Stimulated activated naive B cell treated with anti-CD40 and anti-IgM and Interleukin-4, amounts not matched to agents 10 μg/mL and 1 μg/mL and 100 μg/mL, for 72 hours (primary cell): ENCODE results near the gene HS6ST1.
"Not testable (repeated sequence)": the region's sequence is repeated elsewhere in the genome, so short reads cannot be mapped to it uniquely, and the experiment has no call there.

Source experiments
- ATAC-seq, 2 donors: fragments of 150-1000 bp; cut with Tn5 transposase; replicated peaks; 2 replicates each; pipeline ENCODE4 v1.10.0; 2021; ENCODE audit warnings: moderate library complexity in 1 of 2
- DNase-seq: peaks from one replicate; pipeline ENCODE4 v3.0.0; 2021
- H3K27ac Mint-ChIP-seq: one replicate; pipeline ENCODE4 v1.8.0; 2022; ENCODE audit warnings: mild to moderate bottlenecking, mixed read lengths
- H3K27me3 Mint-ChIP-seq, 2 donors: one replicate each; pipeline ENCODE4 v1.8.0; 2022; ENCODE audit warnings: mixed read lengths in 2 of 2
- H3K36me3 Mint-ChIP-seq, 2 donors: one replicate each; pipeline ENCODE4 v1.8.0; 2022; ENCODE audit warnings: mixed read lengths in 2 of 2, mild to moderate bottlenecking in 1 of 2
- H3K4me1 Mint-ChIP-seq, 2 donors: one replicate each; pipeline ENCODE4 v1.8.0; 2022; ENCODE audit warnings: mixed read lengths in 2 of 2, mild to moderate bottlenecking in 1 of 2
- H3K4me3 Mint-ChIP-seq, 2 donors: one replicate each; pipeline ENCODE4 v1.8.0; 2022; ENCODE audit warnings: mild to moderate bottlenecking in 2 of 2, mixed read lengths in 2 of 2, moderate library complexity in 1 of 2
- H3K9me3 Mint-ChIP-seq, 2 donors: one replicate each; pipeline ENCODE4 v1.8.0; 2022; ENCODE audit warnings: mixed read lengths in 2 of 2, mild to moderate bottlenecking in 1 of 2

Gene HS6ST1

DNA sequence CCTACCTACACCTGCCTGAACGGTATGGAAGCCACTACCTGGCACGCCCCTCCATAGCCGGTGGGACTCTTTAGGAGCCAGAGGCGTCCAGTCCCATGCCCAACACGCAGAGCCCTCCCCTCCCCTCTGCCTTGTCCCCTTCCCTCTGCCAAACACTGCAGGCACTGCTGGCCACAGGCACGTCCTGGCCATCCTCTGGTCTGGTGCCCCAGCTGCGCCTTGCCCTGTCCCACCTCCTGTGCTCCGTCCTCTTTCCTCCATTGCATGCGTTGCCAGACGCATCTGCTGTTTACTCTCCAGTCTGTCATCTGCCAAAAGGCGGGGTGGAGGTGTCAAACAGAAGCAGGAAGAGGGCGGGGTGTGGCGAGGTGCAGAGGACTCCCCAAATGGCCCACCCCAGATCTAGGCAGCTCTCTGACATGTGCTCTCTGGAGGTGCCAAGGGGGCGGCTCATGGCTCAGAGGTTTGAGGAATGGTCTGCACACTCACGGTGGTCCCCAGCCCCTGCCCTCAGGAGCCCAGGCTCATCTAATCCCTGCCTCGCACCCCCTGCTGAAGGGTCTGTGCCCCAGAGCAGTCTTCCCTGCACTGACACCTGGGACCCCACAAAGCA, 45.1 kb downstream of the HS6ST1 start:
- ATAC-seq (no peak), DNase-seq (no peak)
- Mint-ChIP-seq H3K27me3 (no peaks in the 10 kb centered on the region), H3K9me3 (peaks cover 8 to 9% of the 10 kb centered on the region in 2 donors), H3K36me3 (peaks cover 31 to 47% of the 10 kb centered on the region in 2 donors), H3K27ac (no peak overlapping the region), H3K4me1 (peaks cover 2 to 5% of the 10 kb centered on the region in 2 donors), H3K4me3 (no peak overlapping the region)

DNA sequence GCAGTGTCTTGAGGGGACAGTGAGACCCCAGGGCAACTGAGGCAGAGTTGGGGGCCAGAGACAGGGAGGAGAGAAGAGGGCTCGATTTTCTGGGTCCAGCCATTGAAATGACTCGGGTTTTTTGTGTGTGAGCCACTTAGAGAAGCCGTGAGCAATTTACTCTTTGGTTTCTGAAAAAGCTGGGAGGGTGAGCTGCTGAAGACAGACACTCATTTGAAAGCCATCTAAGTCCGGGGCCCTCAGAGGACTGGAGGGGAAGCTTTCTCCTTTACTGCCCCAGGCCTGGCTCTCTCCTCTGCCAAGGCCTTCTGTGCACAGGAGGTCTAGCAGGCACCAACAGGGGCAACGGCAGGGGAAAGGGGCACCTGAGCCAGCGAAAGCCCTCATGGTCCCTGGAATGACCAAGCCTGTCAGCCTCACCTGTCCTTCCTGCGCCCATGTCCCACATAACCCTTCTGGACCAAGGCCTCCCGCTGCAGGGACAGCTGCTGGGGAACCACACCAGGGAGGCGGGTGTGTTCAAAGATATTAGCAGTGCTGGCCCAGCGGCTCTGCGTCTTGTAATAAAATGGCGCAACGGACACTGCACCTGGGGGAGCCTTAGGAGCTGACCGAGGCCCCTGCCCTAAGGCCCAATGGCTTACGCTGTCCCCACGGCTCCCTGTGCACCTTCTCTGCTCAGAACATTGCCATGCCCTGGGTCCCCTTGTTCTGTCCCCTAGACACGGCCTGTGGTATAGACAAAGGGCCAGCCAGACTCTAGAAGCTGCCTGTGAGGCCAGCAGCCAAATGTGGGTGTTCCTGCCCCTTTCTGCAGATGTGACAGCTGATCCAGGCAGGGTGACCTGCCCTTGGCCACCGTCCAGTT, 45.8 kb downstream of the HS6ST1 start:
- ATAC-seq (no peak), DNase-seq (no peak)
- Mint-ChIP-seq H3K4me3 (no peak overlapping the region), H3K4me1 (peaks cover 2 to 5% of the 10 kb centered on the region in 2 donors), H3K36me3 (peaks cover 28 to 43% of the 10 kb centered on the region in 2 donors), H3K27me3 (no peaks in the 10 kb centered on the region), H3K27ac (no peak overlapping the region), H3K9me3 (peaks cover 8 to 9% of the 10 kb centered on the region in 2 donors)

DNA sequence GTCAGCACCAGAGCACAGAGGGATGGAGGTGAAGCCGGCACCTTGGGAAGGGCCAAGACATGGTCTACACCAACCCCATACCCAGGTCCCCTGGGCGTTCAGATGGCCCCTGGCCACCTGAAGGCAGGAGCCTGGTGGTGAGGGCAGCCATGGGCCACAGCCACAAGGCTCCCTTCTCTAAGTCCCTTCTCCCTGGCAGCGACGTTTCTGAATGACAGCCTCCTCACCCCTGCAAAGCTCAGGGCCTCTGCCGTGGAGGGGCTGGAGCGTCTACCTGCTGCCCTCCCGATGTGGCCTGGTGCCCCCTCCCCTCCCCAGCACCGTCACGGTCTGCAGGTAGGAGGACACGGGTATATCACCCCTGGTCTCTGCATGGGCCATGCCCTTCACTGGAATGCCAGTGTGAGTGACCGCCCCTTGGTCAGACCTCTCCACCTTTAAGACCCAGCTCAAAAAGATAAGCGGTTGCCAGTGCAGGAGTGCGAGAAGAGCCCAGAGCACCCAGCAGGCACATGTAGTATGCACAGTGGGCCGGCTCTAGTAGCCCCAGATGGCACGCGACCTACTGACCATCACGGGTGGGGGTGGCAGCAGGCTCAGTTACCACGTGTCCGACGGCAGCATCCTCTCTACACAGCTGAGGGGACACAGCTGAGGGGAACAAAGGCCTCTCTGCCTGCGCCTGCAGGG, 46.6 kb downstream of the HS6ST1 start:
- Mint-ChIP-seq H3K27ac (no peak overlapping the region), H3K27me3 (no peaks in the 10 kb centered on the region), H3K4me3 (no peak overlapping the region), H3K9me3 (peaks cover 8 to 9% of the 10 kb centered on the region in 2 donors), H3K36me3 (peaks cover 28 to 43% of the 10 kb centered on the region in 2 donors), H3K4me1 (peaks cover 2 to 5% of the 10 kb centered on the region in 2 donors)
- DNase-seq (no peak), ATAC-seq (no peak)

- no peak overlapping the region for H3K4me3 Mint-ChIP-seq
- H3K9me3 Mint-ChIP-seq = peaks cover 8 to 9% of the 10 kb centered on the region in 2 donors
- no peaks in the 10 kb centered on the region for H3K27me3 Mint-ChIP-seq
- H3K36me3 Mint-ChIP-seq = peaks cover 28 to 42% of the 10 kb centered on the region in 2 donors
- no peak overlapping the region for H3K27ac Mint-ChIP-seq
- DNase-seq (no peak), ATAC-seq (no peak)
- peaks cover 4 to 5% of the 10 kb centered on the region in 2 donors for H3K4me1 Mint-ChIP-seq
These were observed 47.1 kb downstream of the HS6ST1 start for GRCh38 chr2:128271597-128271910.

DNA sequence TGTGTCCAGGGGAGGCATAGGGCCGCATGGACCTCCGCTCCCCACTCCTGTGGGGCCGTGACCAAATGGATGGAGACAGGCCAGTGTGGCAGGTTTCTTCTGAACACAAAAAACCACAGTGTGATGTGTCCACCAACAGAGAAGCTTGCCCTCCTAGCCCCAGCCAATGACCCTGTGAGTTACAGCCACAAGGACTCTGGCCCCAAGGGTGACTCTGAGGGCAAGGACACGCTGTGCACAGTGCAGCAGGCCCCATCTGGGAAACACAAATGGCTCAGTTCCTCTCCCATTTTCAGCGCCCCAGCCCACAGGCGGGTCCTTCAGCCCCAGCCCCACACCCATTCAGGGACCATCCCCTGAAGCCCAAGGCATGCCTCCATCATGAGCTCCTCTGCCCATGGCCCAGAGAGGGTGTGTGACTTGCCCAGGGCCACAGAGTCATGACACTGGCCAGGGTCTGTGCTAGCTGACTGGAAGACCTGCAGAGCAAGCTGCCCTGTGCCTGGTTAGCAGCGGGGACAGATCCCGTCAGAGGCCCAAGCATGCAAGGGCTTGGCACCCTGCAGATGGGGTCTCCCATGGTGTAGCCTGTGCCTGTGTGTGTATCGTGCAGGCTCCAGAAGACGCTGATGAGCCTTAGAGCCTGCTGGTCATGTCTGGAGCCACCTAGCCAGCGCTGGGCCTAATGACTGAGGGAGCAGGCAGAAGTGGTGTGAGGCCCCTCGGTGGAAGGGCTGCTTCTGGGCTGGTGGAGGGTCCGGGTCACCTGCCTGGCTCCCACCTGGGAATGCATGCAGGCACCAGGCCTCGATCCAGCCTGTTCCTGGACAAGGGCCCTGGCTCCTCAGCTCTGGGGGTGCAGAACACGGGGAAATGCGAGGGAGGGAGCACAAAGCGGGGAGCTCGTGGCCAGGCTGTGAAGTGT, 47.7 kb downstream of the HS6ST1 start:
- Mint-ChIP-seq H3K4me3 (no peak overlapping the region), H3K27ac (peak overlapping the region; percentile 26), H3K9me3 (peaks cover 8 to 9% of the 10 kb centered on the region in 2 donors), H3K27me3 (no peaks in the 10 kb centered on the region), H3K4me1 (peaks cover 4 to 5% of the 10 kb centered on the region in 2 donors), H3K36me3 (peaks cover 28 to 39% of the 10 kb centered on the region in 2 donors)
- ATAC-seq = peak in 1 of 2 donors; percentile 27
- DNase-seq = no peak

- Mint-ChIP-seq H3K4me3 (no peak overlapping the region), H3K9me3 (peaks cover 7% of the 10 kb centered on the region in 2 donors), H3K4me1 (peaks cover 5% of the 10 kb centered on the region in 2 donors), H3K27me3 (no peaks in the 10 kb centered on the region), H3K27ac (no peak overlapping the region), H3K36me3 (peaks cover 22 to 31% of the 10 kb centered on the region in 2 donors)
- no peak for DNase-seq
- no peak for ATAC-seq
These were observed 48.5 kb downstream of the HS6ST1 start for GRCh38 chr2:128269990-128270671.

DNA sequence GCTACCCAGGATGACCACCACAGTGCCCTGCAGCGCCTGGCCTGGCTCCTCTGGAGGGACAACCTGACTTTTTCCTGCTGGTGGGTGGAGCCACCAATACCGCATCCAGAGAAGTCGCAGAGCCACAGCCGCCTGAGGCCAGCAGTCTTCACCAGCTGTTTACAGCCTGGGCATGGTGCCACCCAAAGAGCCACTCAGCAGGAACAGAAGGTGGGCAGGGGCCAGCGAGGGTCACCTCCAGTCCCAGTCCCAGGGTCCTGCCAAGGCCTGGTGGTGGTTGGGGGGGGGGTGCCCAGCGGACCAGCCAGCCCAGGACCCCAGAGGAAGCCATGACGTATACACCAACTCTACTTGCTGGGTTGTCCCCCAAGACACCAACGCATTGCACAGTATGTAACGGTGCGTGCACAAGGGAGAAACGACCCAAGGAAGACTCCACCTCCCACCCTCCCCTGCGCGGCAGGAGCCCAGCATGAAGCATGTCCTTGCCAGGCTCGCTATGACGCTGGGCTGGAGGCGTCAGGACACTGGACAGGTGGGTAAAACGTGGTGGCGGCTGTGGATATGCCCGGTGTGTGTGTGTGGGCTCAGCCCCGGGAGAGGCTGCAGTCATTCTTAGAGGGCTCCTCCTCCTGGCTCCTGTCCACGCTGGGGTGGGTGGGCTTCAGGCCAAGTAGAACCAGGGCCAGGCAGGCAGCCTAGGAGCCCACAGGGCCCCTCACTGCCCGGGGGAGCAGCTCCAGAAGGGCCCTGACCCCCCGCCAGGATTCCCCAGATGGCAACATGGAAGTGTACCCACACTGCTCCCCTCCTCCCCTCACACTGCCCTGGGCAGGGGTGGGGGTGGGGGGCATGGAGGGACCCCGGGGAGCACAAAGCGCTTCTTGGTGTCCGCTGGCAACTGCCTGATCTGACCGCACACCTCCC, 49.3 kb downstream of the HS6ST1 start:
- no peaks in the 10 kb centered on the region for H3K27me3 Mint-ChIP-seq
- peaks cover 5% of the 10 kb centered on the region in 2 donors for H3K9me3 Mint-ChIP-seq
- H3K27ac Mint-ChIP-seq = no peak overlapping the region
- ATAC-seq = no peak
- H3K36me3 Mint-ChIP-seq = peaks cover 14 to 23% of the 10 kb centered on the region in 2 donors
- H3K4me1 Mint-ChIP-seq = peaks cover 5 to 7% of the 10 kb centered on the region in 2 donors
- no peak for DNase-seq
- H3K4me3 Mint-ChIP-seq = no peak overlapping the region

GRCh38 chr2:128268611-128269010, 50.1 kb downstream of the HS6ST1 start:
- not testable (repeated sequence) for DNase-seq, H3K27ac Mint-ChIP-seq, H3K27me3 Mint-ChIP-seq, H3K9me3 Mint-ChIP-seq, H3K4me3 Mint-ChIP-seq, H3K4me1 Mint-ChIP-seq, ATAC-seq
- H3K36me3 Mint-ChIP-seq = peaks cover 7 to 16% of the 10 kb centered on the region in 2 donors

DNA sequence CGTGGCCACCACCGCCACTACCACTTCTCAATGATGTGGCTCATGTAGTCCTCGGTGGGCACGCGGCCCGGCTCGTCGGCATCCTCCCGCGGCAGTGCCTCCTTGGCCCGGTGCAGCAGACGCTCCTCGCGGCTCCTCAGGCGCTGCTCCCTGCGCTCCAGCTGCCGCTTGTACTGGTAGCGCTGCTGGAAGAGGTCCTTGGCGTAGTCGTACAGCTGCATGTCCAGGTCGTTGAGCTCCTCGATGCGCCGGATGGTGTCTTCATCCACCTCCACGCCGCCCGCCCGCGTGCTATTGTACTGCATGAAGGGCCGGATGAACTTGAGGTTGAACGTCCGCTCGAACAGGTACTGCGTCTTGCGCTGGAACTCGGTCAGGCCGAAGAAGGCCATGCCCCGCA, 50.5 kb downstream of the HS6ST1 start:
- H3K27me3 Mint-ChIP-seq, H3K9me3 Mint-ChIP-seq, DNase-seq, H3K27ac Mint-ChIP-seq, H3K4me1 Mint-ChIP-seq, ATAC-seq, H3K4me3 Mint-ChIP-seq: not testable (repeated sequence)
- peaks cover 5 to 14% of the 10 kb centered on the region in 2 donors for H3K36me3 Mint-ChIP-seq

DNA sequence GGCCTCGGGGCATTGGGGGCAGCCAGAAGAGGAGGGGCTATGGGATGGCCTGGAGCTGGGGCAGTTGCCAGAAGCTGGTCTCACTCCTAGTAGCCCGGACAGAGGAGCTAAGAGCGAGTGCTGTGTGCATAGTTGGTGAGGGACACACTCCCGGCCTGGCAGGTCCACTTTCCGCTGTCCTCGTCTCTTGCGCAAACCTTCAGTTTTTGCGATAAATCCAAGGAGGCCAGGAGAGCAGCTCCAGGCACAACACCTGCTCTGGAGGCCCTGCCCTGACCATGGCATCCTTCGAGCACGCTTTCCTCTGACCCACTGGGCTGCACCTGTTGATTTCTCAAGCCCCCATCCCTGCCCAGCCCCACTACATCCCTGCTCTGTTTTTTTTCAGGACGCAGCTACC, 51.0 kb downstream of the HS6ST1 start:
- H3K27me3 Mint-ChIP-seq, ATAC-seq, H3K4me3 Mint-ChIP-seq, H3K4me1 Mint-ChIP-seq, H3K27ac Mint-ChIP-seq, DNase-seq, H3K9me3 Mint-ChIP-seq: not testable (repeated sequence)
- H3K36me3 Mint-ChIP-seq = peaks cover 7 to 14% of the 10 kb centered on the region in 2 donors

GRCh38 chr2:128267197-128267596, 51.5 kb downstream of the HS6ST1 start:
- not testable (repeated sequence) for H3K4me3 Mint-ChIP-seq, H3K9me3 Mint-ChIP-seq

DNA sequence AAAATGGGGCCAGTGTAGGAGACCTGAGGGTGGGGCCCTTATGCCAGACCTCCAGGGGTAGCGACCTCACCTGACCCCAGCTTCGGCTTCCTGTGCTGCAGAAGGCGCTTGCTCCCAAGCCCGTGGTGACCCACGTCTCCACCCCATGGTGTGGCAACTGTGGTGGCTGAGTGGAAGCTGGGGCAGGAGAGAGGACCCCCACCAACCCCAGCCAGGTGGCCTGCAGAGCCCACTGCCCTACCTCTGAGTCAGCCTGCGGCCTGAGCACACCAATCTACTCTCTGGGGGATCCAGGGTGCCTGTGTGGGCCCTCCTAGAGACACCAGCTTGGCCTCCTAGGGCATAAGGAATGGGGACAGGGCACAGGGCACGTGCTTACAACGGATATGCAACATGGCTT, 52.2 kb downstream of the HS6ST1 start:
- H3K27me3 Mint-ChIP-seq, H3K27ac Mint-ChIP-seq, ATAC-seq, DNase-seq, H3K4me3 Mint-ChIP-seq, H3K9me3 Mint-ChIP-seq, H3K4me1 Mint-ChIP-seq: not testable (repeated sequence)
- peaks cover 7 to 14% of the 10 kb centered on the region in 2 donors for H3K36me3 Mint-ChIP-seq

More at GRCh38 chr2:128267197-128267596, 51.5 kb downstream of the HS6ST1 start:
- not testable (repeated sequence) for ATAC-seq, H3K27ac Mint-ChIP-seq, H3K4me1 Mint-ChIP-seq, DNase-seq, H3K27me3 Mint-ChIP-seq
- H3K36me3 Mint-ChIP-seq = peaks cover 7 to 14% of the 10 kb centered on the region in 2 donors
